Activated gamma-delta T cell (primary cell): ENCODE data around the gene AGAP1.
"Not testable (repeated sequence)": the region's sequence is repeated elsewhere in the genome, so short reads cannot be mapped to it uniquely, and the experiment has no call there.

Experiments
- DNase-seq: peaks from one replicate; lab custom pipeline; 2025; lab: John Stamatoyannopoulos, UW

AGAP1 gene

GRCh38 chr2:235737396-235737795 lies 243.6 kb downstream of the AGAP1 start:
- no peak for DNase-seq

- no peak for DNase-seq
These were observed 244.0 kb downstream of the AGAP1 start for GRCh38 chr2:235737840-235738239.

GRCh38 chr2:235739704-235740415 lies 246.0 kb downstream of the AGAP1 start:
- DNase-seq = no peak

GRCh38 chr2:235740821-235741220 lies 247.0 kb downstream of the AGAP1 start:
- no peak for DNase-seq

GRCh38 chr2:235744161-235744560 lies 250.3 kb downstream of the AGAP1 start:
- DNase-seq = no peak

GRCh38 chr2:235745597-235745996 lies 251.8 kb downstream of the AGAP1 start:
- no peak for DNase-seq

GRCh38 chr2:235746257-235746934 lies 252.6 kb downstream of the AGAP1 start:
- DNase-seq = no peak

- DNase-seq = no peak
These were observed 253.3 kb downstream of the AGAP1 start for GRCh38 chr2:235747001-235747785.

- no peak for DNase-seq
These were observed 253.9 kb downstream of the AGAP1 start for GRCh38 chr2:235747786-235748091.

GRCh38 chr2:235749121-235749770 lies 255.4 kb downstream of the AGAP1 start:
- no peak for DNase-seq

- DNase-seq = no peak
These were observed 255.9 kb downstream of the AGAP1 start for GRCh38 chr2:235749771-235750160.

GRCh38 chr2:235752846-235753245 lies 259.0 kb downstream of the AGAP1 start:
- DNase-seq = no peak

GRCh38 chr2:235754357-235755207 lies 260.7 kb downstream of the AGAP1 start:
- no peak for DNase-seq

GRCh38 chr2:235756491-235756890 lies 262.6 kb downstream of the AGAP1 start:
- no peak for DNase-seq

GRCh38 chr2:235757212-235757611 lies 263.4 kb downstream of the AGAP1 start:
- DNase-seq = no peak

- DNase-seq = no peak
These were observed 263.8 kb downstream of the AGAP1 start for GRCh38 chr2:235757640-235758039.

- no peak for DNase-seq
These were observed 269.2 kb downstream of the AGAP1 start for GRCh38 chr2:235762832-235763598.

- no peak for DNase-seq
These were observed 270.0 kb downstream of the AGAP1 start for GRCh38 chr2:235763816-235764215.

GRCh38 chr2:235764478-235764877 lies 270.6 kb downstream of the AGAP1 start:
- DNase-seq = not testable (repeated sequence)

- no peak for DNase-seq
These were observed 271.5 kb downstream of the AGAP1 start for GRCh38 chr2:235765181-235765820.
